HG03565 (cell line): ENCODE measurements around the gene RPTOR.

Source experiments
- ATAC-seq: cut with Tn5 transposase; IDR thresholded peaks from one replicate; pipeline ENCODE4 v1.9.1; 2021; ENCODE audit warnings: mild to moderate bottlenecking, moderate library complexity; ENCODE audit not compliant: unreplicated experiment

The RPTOR gene

DNA sequence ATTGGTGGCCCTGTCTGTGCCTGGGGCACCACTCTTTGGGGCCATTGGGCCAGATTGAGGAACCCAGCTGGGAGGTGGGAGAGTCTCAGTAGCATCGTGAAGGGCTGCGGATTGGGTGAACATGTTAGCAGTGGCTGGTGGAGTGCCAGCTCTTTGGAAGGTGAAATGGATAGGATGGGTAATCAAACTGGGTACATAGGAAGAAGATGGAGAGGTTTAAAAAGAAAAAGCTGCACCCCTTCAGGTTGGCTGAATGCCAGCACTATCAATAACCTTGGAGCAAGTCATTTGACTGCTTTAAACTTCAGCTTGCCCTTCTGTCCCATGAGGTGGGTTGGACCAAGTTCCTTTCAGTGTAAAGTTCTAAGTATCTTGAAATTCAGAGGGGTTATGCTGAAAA, 95.0 kb downstream of the RPTOR start:
- no peak for ATAC-seq

GRCh38 chr17:80640366-80641084, 95.9 kb downstream of the RPTOR start:
- ATAC-seq = no peak

DNA sequence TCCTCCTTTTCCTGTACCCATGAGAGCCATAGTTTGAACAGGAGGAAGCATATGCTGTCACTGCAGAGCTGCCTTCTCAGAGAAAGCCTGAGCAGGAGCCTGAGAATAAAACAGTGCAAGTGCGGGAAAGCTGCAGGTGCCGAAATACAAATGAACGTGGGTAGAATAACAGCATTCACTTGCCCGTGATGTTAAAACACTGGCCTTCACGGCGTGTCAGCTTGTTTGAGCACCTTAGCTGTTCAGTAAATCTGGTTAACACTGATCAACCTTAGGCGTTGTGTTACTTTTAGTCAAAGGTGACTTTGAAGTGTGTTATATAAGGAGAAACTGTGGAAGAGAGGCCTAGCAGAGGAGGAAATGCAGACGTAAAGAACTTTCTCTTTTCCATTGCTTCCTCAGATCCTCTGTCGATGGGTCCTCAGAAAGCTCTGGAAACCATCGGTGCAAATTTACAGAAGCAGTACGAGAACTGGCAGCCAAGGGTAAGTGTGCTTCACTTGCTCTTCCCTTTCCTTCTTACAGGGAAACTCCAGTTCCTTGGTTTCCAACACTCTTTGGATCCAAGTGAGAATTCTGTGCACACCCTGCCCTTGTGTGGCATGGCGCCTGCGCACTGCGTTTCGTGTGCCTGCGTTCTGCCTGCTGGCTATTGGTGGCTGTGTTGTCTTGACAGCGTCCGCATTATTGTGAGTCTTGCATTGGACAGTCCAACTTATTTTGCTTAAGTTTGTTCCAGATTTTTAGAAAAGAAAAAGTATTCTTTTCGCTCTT, 98.9 kb downstream of the RPTOR start:
- ATAC-seq = no peak

- ATAC-seq = no peak
These were observed 99.9 kb downstream of the RPTOR start for GRCh38 chr17:80644536-80644935.

DNA sequence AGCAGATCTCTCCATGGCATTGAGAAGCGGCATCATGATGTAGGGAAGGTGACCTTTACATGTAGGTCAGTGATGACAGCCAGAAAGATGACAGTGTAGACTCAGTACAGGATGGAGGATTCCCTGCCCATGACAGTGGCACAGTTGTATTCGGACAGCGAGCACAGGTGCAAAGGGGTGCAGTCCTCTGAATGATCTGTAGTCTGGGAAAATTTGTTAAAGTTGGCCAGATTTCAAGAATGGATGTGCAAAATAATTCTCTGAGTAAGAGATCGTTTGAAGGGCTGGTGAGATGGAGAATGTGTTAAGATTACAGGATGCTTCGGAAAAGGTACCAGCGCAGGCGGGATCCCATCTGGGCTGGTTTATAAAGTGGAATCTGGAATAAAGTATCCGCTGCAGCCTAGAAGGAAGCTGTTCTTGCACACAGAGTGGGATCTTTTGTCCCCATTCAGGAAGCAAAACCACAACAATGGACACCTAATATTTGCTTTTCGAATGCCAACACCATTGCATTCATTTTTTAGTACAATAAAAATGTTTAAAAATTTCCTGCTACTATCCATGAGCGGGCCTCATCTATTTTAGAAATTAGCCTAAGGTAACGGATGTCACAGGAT, 101.2 kb downstream of the RPTOR start:
- ATAC-seq = no peak

GRCh38 chr17:80646328-80646727, 101.7 kb downstream of the RPTOR start:
- no peak for ATAC-seq

DNA sequence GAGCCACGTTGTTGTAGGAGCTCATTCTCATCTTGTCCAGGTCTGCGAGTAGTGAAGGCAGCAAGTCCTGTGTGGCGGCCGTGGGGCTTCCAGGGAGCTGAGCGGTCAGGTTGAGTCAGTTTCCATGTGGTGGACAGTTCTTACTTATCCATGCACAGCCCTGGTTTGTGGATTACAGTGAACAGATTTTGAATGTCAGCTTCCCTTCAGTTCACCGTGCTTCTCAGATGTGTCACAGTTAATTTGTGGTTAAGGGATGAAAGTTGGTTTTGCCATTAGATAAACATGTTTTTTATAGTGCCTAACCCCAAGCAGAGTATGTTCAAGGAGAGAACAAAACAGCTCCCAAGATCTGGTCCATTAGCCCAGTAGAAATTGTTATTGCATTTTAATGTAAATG, 103.1 kb downstream of the RPTOR start:
- ATAC-seq = no peak

DNA sequence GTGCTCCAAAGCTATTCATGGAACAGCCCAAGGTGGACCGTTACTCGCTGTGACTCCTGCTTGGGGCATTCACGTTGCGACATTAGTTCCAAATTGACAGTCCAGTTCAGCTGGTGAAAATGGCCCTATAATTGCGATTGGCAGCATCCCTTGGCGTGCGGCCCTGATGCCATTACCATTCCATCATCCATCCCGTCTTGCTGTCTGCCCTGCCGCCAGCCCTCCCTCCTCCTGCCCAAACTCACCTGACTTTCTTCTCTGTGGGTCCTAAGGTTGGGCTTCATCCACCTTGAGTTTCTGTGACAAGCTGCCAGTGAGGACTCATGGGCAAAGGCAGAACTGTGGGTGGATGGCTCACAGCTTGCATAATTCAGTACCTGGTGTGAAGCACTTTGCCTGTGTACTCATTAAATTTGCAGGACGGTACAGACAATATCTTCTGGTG, 104.6 kb downstream of the RPTOR start:
- ATAC-seq = no peak

DNA sequence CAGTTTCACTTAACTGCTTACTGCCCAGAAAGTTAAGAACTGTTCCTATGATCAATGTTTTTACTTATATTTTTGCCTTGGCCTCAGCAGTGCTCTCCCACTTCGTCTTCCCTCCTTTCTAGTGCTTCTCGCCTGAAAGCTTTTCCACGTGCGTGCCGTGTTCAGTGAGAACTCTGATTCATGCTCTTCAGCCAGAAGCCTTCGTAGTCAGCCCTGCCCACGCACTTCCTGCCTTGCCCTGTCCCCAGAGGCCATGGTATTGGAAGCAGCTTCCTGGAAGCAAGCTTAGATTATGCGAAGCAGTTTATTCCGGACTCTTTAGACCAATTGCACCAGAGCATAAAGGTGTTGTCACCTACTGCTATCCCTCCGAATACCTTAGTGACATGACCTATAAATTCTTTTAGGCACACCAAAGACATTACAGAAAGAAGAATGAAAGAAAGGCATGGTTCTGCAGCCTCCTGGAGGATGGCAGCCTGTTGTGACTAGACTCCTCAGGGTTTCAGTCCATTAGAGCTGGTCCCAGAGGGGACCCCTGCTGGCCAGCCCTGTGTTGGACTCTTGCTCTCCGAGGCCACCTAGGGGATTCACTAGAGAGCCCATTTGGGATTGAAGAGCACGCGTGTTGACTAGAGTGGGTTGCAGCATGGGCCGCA, 105.2 kb downstream of the RPTOR start:
- no peak for ATAC-seq

- no peak for ATAC-seq
These were observed 105.7 kb downstream of the RPTOR start for GRCh38 chr17:80650331-80650672.

DNA sequence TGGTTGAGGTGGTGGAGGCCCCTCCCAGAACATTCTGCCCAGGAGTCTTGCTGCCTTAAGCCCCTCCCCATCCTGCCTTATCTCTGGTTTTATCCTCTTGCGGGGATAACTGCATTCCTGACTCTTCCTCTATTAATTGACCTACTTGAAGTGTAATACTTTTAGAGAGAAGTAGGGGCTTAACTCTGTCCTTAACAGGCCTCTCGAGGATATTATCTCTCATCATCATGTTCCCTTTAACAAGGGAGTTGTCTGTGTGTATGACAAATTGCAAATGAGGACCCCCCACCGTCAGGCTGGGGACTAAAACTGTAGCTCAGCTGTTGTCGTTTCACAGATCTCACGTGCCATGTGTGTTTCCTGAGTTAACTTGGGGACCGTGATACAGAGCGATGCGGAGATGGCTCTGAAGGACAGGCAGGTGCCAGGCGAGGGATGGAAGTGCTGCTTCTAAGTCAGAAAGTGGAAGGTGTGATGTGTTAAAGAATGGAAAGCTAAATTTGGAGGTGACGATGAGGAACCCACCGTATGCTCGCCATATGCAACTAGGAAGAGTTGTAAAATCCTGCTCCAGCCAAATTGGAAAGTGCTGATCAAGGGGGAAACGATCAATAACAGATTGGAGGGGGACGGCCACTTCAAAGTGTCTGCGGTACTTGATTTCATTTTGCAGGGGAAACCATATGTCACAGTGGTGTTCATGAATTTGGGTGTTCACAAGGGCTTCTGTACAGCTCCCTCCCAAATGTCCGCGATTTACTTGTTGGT, 106.3 kb downstream of the RPTOR start:
- no peak for ATAC-seq

- no peak for ATAC-seq
These were observed 108.2 kb downstream of the RPTOR start for GRCh38 chr17:80652756-80653330.

DNA sequence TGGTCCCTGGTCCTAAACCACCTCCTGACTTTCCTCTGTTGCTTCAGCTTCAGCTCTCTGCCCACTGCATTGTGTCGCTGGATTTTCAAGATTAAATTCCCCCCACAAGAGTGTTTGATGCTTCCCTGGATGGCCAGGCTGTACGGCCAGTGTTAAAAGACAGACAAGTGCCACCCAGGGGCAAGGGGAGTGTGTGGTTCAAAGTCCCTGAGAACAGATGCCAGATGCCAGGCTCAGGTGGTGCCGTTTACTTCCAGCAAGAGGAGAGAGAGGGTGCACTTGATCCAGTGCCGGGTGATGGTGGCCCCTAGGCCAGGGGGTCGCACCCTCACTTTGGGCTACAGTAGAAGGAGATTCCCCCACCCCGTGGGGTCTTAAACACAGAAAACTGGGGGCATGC, 109.2 kb downstream of the RPTOR start:
- ATAC-seq = no peak

DNA sequence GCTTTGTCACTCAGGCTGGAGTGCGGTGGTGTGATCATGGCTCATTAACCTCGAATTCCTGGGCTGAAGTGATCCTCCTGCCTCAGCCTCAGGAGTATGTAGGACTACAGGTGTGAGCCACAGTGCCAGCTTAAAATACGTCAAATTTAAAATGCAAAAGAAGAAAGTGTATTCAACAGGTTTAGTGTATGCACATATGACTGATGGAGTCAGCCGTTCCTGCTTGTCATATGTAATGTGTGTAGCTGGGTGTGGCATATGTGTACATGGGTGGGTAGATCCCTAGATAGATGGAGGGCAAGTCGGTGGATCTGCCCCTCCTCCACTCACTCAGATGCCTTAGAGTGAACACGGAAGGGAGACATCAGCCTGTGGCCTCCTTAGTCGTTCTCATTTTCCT, 111.0 kb downstream of the RPTOR start:
- no peak for ATAC-seq

- ATAC-seq = no peak
These were observed 112.0 kb downstream of the RPTOR start for GRCh38 chr17:80656590-80656989.

DNA sequence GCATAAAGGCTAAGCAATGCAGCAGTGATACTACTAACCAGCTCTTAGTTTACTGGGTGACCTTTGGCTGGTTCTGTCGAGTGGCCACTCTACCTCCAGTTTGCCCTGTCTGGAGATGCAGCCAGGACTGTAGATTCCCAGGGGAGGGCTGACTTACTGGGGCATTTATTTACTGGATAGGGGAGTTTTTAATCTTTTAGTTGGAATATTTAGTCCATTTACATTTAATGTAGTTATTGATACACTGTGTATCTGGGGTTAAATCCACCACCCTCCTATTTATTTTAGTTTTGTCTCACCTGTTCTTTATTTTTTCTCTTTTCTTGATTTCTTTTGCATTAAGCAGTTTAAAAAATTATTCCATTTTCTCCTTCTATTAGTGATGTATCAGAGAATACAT, 112.9 kb downstream of the RPTOR start:
- no peak for ATAC-seq

DNA sequence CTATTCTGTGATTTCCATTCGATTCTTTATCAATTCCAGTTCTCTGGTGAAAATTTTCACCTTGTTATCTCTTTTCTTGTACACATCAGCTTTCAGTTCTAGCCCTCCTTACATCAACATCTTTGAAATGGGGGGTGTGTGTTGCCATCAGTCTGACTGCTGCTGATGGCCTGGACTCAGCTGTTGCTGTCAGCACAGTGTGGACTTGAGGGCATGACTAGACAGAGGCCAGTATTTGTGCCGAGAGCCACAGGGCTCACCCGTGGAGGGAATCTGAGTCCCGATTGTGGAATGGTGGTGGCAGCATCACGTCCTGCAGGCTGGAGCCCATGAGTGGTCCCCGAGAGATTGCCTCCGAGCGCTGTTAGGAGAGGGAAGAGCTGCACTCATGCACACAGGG, 114.2 kb downstream of the RPTOR start:
- ATAC-seq = no peak

- no peak for ATAC-seq
These were observed 115.0 kb downstream of the RPTOR start for GRCh38 chr17:80659651-80660050.

DNA sequence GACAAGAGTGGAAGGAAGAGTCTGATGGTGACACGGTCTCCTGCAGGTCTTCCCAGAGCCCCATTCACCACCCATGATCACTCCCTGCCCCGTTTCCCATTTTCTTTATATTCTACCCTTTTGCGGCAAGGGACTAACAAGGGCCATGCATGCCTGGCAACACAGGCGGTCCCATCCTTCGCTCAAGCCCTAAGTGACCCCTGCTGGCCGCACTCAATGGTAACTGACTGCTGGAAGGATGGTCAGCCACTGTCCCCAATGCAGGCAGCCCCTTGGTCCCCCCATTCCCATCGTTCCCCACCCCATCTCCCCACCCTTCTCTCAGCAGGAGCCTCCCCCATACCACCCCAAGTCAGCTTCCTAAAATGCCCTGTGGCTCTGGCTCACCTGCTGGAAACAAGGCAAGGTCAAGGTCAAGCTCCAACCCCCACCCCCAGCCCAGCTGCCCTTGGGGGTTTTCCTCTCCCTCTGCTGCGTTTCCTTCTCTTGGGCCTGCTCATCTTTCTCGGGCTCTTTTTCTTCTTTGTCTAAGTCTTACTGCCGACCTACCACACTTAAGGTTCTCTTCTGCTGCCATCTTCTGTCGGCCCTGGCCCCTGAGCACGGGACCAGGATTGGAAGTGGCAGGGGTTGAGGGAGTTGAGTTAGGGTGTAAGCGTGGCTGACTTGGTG, 116.0 kb downstream of the RPTOR start:
- ATAC-seq = no peak

DNA sequence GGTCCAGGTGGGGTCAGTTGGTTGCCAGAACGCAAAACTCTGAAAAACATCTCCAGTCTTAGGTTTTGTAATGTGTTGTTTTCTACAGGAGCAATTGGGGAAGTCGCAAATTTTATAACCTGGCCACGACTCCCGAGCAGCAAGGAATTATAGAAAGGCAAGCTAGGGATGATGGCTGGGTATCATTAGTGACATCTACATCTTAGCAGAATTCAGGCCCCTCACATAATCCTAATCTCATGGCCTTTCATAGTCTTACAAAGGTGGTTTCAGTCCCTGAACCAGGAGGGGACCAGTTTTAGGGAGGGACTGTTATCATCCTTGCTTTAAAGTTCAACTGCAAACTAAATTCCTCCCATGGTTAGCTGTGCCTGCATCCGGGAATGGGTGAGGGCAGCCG, 117.9 kb downstream of the RPTOR start:
- no peak for ATAC-seq
